GM23338 (cell line): ENCODE measurements around the gene CLDN24.

ENCODE experiments used
- CREB1 ChIP-seq: fragments of 250-450 bp; sonication (Bioruptor Pico); IDR thresholded peaks from 2 replicates; pipeline ENCODE4 v1.5.0; 2020; ENCODE audit warnings: low read depth, mild to moderate bottlenecking, moderate library complexity
- CTCF ChIP-seq, 2 experiments: fragments of 200-600 bp in 1 of 2; sonication (generic) in 1 of 2; conservative IDR thresholded peaks; 2 replicates each; pipeline versions ENCODE4 v1.5.1 to v1.6.1; 2016 to 2017; ENCODE audit warnings: antibody characterized with exemption in 2 of 2, low read depth in 2 of 2, mild to moderate bottlenecking in 2 of 2, moderate library complexity in 1 of 2
- ETS1 ChIP-seq: IDR thresholded peaks from 2 replicates; pipeline ENCODE4 v1.6.1; 2016; ENCODE audit warnings: antibody characterized with exemption
- EZH2 ChIP-seq: fragments of 200-600 bp; sonication (generic); IDR thresholded peaks from one replicate; pipeline ENCODE4 v1.8.0; 2017; ENCODE audit warnings: antibody characterized with exemption, mild to moderate bottlenecking, low read depth; ENCODE audit not compliant: unreplicated experiment
- EZH2phosphoT487 ChIP-seq: fragments of 200-600 bp; sonication (generic); IDR thresholded peaks from one replicate; pipeline ENCODE4 v1.8.1; 2018; ENCODE audit warnings: antibody characterized with exemption; ENCODE audit not compliant: unreplicated experiment
- REST ChIP-seq: IDR thresholded peaks from one replicate; pipeline ENCODE4 v1.6.1; 2018; ENCODE audit warnings: antibody characterized with exemption; ENCODE audit not compliant: unreplicated experiment

- TF ChIP-seq CTCF (conservative IDR thresholded peaks at IDR 0.05; ENCODE audit: low read depth in 2 of 2): no peak
- no peak for TF ChIP-seq CREB1
- no peak for TF ChIP-seq EZH2
- no peak for TF ChIP-seq REST
- no peak for TF ChIP-seq EZH2phosphoT487
- TF ChIP-seq ETS1: no peak
These were observed 3.6 kb downstream of the CLDN24 start for GRCh38 chr4:183318656-183319055.
